GM10248 (cell line): Measurements from ENCODE around the gene OR1N1.

Experiments used
- CTCF ChIA-PET: fragments of 300-600 bp; sonication (Branson Sonifier 250); formaldehyde crosslinking; extraction: SDS; loops from one replicate; lab custom pipeline; 2021; ENCODE audit warnings: antibody characterized with exemption; lab: Yijun Ruan, JAX
- POLR2A ChIA-PET: fragments of 350-650 bp; sonication (Branson Sonifier 250); formaldehyde crosslinking; extraction: SDS; loops from one replicate; lab custom pipeline; 2020; ENCODE audit warnings: antibody characterized with exemption; lab: Yijun Ruan, JAX
- DNase-seq: peaks from one replicate; pipeline ENCODE4 v3.0.0; 2012; ENCODE audit errors: extremely low spot score
- TF ChIP-seq, protein P1 (sequence below): IDR thresholded peaks from 2 replicates; pipeline ENCODE4 v1.5.1; 2012; ENCODE audit warnings: mild to moderate bottlenecking, low read depth; ENCODE audit errors: extremely low read depth, missing control alignments, control extremely low read depth

OR1N1 gene, protein sequence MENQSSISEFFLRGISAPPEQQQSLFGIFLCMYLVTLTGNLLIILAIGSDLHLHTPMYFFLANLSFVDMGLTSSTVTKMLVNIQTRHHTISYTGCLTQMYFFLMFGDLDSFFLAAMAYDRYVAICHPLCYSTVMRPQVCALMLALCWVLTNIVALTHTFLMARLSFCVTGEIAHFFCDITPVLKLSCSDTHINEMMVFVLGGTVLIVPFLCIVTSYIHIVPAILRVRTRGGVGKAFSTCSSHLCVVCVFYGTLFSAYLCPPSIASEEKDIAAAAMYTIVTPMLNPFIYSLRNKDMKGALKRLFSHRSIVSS

DNA sequence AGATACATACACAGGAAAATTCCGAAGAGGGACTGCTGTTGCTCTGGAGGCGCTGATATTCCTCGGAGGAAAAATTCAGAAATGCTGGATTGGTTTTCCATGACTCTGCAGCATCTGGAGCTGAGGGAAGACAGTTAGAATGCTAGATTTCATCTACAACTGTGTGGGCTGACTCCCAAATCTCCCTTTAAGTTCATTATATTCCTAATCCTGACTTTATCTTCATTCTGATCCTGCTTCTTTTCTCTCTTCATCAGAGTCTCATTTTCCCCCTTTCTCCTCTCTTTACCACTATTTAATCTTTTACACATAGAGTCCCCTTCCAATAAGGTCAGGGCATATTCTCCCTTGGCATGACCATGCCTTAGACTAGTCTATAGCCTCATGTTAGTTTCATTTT lies at the start of gene OR1N1:
Gene OR1N1 (minus strand): TSS at position 101 of the 400 bp plus-strand sequence. CDS start 0 bp downstream, at position 101.
- POLR2A ChIA-PET = no interaction called here

DNA sequence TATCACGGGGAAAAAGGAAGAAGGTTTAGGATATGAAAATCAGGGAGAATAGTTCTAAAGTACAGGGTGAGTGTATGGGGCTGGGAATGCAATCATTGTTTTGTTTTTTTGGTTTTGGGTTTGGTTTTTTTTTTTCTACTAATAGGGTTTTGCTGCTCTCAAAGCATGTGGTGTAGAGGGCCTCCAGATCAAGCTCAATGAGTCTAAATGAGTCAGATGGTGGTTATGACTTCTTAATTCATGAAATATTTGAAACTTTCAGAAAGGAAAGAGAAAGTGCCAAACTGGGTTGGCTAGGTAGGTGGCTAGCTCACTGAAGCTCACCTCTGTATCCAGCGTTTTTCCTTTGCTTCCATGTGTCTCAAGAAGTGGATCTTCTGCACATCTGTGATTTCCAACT lies 45.4 kb upstream of the OR1N1 start:
- ChIA-PET CTCF (interaction anchor here (0.9 to 1.7 kb wide), 3 partner anchors 8 to 206 kb away, joined by 3 to 4 read pairs (median 3); no protein-coding TSS in a partner anchor), POLR2A (no interaction called here)
- TF ChIP-seq, protein P1, sequence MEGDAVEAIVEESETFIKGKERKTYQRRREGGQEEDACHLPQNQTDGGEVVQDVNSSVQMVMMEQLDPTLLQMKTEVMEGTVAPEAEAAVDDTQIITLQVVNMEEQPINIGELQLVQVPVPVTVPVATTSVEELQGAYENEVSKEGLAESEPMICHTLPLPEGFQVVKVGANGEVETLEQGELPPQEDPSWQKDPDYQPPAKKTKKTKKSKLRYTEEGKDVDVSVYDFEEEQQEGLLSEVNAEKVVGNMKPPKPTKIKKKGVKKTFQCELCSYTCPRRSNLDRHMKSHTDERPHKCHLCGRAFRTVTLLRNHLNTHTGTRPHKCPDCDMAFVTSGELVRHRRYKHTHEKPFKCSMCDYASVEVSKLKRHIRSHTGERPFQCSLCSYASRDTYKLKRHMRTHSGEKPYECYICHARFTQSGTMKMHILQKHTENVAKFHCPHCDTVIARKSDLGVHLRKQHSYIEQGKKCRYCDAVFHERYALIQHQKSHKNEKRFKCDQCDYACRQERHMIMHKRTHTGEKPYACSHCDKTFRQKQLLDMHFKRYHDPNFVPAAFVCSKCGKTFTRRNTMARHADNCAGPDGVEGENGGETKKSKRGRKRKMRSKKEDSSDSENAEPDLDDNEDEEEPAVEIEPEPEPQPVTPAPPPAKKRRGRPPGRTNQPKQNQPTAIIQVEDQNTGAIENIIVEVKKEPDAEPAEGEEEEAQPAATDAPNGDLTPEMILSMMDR = no peak
- DNase-seq = no peak

More for the DNA sequence above, at the start of gene OR1N1:
- TF ChIP-seq, protein P1 = no peak
- no peak for DNase-seq
- CTCF ChIA-PET = interaction anchor here (0.9 to 4.5 kb wide), 2 partner anchors 23 to 28 kb away, joined by 3 to 23 read pairs; no protein-coding TSS in a partner anchor

DNA sequence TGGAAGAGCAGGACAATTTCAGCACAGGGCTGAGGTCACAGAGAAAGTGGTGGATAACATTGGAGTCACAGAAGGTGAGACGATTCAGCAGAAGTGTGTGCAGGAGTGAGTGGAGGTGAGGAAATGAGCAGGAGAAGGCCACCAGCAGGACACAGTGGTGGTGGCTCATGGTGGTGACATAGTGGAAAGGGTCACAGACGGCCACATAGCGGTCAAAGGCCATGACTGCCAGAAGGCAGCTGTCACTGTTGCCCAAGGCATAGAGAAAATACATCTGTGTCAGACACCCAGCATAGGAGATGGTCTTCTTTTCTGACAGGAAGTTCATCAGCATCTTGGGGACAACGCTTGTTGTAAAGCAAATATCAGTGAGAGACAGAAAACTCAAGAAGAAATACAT lies 40.8 kb upstream of the OR1N1 start:
- CTCF ChIA-PET = no interaction called here
- POLR2A ChIA-PET = no interaction called here
- TF ChIP-seq, protein P1 = no peak
- DNase-seq = no peak

DNA sequence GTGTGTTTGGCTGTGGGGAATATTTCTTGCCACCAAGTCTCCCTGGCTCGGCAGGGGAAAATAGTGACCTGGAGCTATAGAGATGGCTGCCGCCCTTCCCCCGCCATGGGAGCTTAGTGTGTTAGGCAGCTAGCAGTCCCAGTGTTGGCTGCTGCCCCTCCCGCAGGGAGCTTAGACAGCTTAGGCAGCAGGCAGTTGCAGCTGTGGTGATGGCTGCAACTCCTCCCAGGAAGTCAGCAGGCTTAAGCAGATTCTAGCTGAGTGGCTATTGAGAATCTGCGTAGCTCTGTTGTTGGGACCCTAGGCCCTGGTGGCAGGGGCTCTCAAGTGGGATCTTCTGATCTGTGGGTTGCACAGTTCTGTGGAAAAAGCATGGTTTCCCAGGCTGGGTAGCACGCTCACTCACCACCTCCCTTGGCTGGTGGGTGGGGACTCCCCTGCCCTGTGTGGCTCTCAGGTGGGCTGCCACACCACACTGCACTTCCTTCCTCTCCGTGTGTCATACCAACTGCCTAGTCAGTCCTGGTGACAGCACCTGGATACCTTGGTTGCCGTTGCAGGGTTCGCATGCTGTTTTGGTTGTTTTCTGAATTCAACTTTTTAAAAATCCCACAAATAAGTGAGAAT lies 35.2 kb upstream of the OR1N1 start:
- no peak for DNase-seq
- CTCF ChIA-PET = no interaction called here
- TF ChIP-seq, protein P1 = no peak
- POLR2A ChIA-PET = no interaction called here

DNA sequence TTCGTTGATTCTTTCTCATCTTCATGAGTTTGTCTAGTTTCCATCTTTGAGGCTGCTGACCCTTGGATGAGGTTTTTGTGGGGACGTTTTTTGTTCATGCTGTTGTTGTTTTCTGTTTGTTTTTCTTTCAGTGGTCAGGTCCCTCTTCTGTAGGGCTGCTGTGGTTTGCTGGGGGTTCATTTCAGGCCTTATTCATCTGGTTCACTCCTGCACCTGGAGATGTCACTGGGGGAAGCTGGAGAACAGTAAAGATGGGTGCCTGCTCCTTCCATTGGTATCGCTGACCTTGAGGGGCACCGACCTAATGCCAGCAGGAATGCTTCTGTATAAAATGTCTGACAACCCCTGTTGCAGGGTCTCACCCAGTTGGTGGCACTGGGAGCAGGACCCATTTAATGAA lies 34.4 kb upstream of the OR1N1 start:
- POLR2A ChIA-PET = no interaction called here
- CTCF ChIA-PET = no interaction called here
- no peak for DNase-seq
- TF ChIP-seq, protein P1 = no peak

DNA sequence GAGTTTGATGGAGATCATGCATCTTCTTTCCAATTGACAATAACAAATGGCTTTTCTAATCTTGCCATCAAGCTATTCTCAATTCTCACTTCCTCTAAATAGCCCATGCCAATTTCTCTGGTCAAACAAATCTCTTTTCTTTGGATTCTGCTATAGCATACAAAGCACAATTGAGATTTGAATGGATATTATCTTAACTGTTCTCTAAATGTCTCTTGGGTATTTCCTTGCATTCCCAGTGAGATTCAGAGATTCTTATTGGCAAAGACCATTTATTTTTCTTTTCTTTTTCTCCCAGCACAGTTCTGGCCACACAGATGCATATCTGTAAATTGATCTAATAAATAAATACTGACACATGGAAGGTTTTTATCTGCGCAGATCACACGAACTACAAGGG lies 25.7 kb upstream of the OR1N1 start, which contains the start of gene OR1N2:
Gene OR1N2 (plus strand): TSS at position 301 of the 400 bp plus-strand sequence. CDS start 100 bp downstream, outside the sequence.
- no peak for DNase-seq
- TF ChIP-seq, protein P1 = no peak
- ChIA-PET POLR2A (no interaction called here), CTCF (no interaction called here)
